HepG2 (cell line): ENCODE measurements around the gene ENDOG. TPM values are rescaled to one million over a fixed set of nuclear protein-coding genes. Genes with fewer than 3 reads are reported as not detected.
A peak's percentile ranks its signal among the peaks of the same experiment; 100 is the strongest.

Experiments
- AGO1 ChIP-seq: fragments of 200-400 bp; formaldehyde crosslinking; IDR thresholded peaks from 2 replicates; pipeline ENCODE4 v1.6.1; 2017; ENCODE audit warnings: mild to moderate bottlenecking, low read depth, low read length, moderate library complexity; ENCODE audit not compliant: poor library complexity, severe bottlenecking
- ARHGAP35 ChIP-seq: sonication (generic); formaldehyde crosslinking; IDR thresholded peaks from 2 replicates; pipeline ENCODE4 v1.9.0; 2022; ENCODE audit warnings: mild to moderate bottlenecking, inconsistent platforms, moderate library complexity, missing genetic modification reagents, borderline replicate concordance
- ARNT2 ChIP-seq: sonication (generic); formaldehyde crosslinking; IDR thresholded peaks from 2 replicates; pipeline ENCODE4 v1.8.0; 2022; ENCODE audit warnings: mild to moderate bottlenecking, low read depth, missing genetic modification reagents, moderate library complexity
- ATF4 ChIP-seq, 2 experiments: fragments of 450-650 bp in 1 of 2; sonication (generic) in 1 of 2; formaldehyde crosslinking; IDR thresholded peaks; 2 replicates each; pipeline versions ENCODE4 v1.5.0 to v1.8.0; 2020 to 2022; ENCODE audit warnings: mild to moderate bottlenecking in 1 of 2, missing genetic modification reagents in 1 of 2
- FOXO1 ChIP-seq: sonication (generic); formaldehyde crosslinking; IDR thresholded peaks from 2 replicates; pipeline ENCODE4 v1.4.0; 2020; ENCODE audit warnings: missing genetic modification reagents
- GATA4 ChIP-seq: sonication (generic); IDR thresholded peaks from 2 replicates; pipeline ENCODE4 v1.6.1; 2016; ENCODE audit warnings: antibody characterized with exemption, low read depth, borderline replicate concordance
- NR0B2 ChIP-seq: sonication (generic); formaldehyde crosslinking; IDR thresholded peaks from 2 replicates; pipeline ENCODE4 v1.4.0; 2020; ENCODE audit warnings: mild to moderate bottlenecking, missing genetic modification reagents
- PITX1 ChIP-seq: sonication (generic); formaldehyde crosslinking; IDR thresholded peaks from 2 replicates; pipeline ENCODE4 v1.5.1; 2020; ENCODE audit warnings: mild to moderate bottlenecking, missing genetic modification reagents
- SAP130 ChIP-seq: IDR thresholded peaks from 2 replicates; pipeline ENCODE4 v1.6.1; 2016; ENCODE audit warnings: low read depth
- SPEN ChIP-seq: sonication (generic); formaldehyde crosslinking; IDR thresholded peaks from 2 replicates; pipeline ENCODE4 v1.5.1; 2020; ENCODE audit warnings: low read depth, mild to moderate bottlenecking, missing genetic modification reagents
- TBL1XR1 ChIP-seq: fragments of 150-350 bp; IDR thresholded peaks from 2 replicates; pipeline ENCODE4 v1.6.1; 2014; ENCODE audit warnings: borderline replicate concordance, low read length; ENCODE audit not compliant: partially characterized antibody
- ZBTB40 ChIP-seq, 2 experiments: fragments of 450-650 bp in 1 of 2; sonication (generic) in 1 of 2; formaldehyde crosslinking in 1 of 2; IDR thresholded peaks; 2 replicates each; pipeline versions ENCODE4 v1.6.1 to v1.8.0; 2016 to 2022; ENCODE audit warnings: antibody characterized with exemption in 1 of 2, mild to moderate bottlenecking in 1 of 2, missing genetic modification reagents in 1 of 2
- ZNF138 ChIP-seq: sonication (generic); formaldehyde crosslinking; IDR thresholded peaks from 2 replicates; pipeline ENCODE4 v1.5.0; 2020; ENCODE audit warnings: mild to moderate bottlenecking, low read depth, missing genetic modification reagents
- ZNF24 ChIP-seq: fragments of 450-650 bp; IDR thresholded peaks from 2 replicates; pipeline ENCODE4 v1.6.1; 2017; ENCODE audit warnings: antibody characterized with exemption, mild to moderate bottlenecking
- ZNF580 ChIP-seq: IDR thresholded peaks from 2 replicates; pipeline ENCODE4 v1.6.1; 2016; ENCODE audit warnings: low read depth, borderline replicate concordance
- ZNF777 ChIP-seq: sonication (generic); formaldehyde crosslinking; IDR thresholded peaks from 2 replicates; pipeline ENCODE4 v1.4.0; 2020; ENCODE audit warnings: missing genetic modification reagents
- ZZZ3 ChIP-seq: sonication (generic); formaldehyde crosslinking; IDR thresholded peaks from 2 replicates; pipeline ENCODE4 v1.4.0; 2020; ENCODE audit warnings: missing genetic modification reagents, mild to moderate bottlenecking, borderline replicate concordance
- polyA plus RNA-seq, 8 experiments: library from polyadenylated mRNA; depleted of rRNA in 3 of 8; stranded (reverse) in 7 of 8; unstranded in 1 of 8; fragments of >200 nt; fragmentation: Illumina TruSeq in 4 of 8; extraction: Trizol in 4 of 8; gene quantifications; 2 replicates each; pipeline versions ENCODE4 v1.2.1 to v1.2.3, GENCODE V29; 2011 to 2016; ENCODE audit warnings: low read depth in 4 of 8, missing spikeins in 1 of 8, mixed read lengths in 1 of 8; ENCODE audit not compliant: insufficient read depth in 1 of 8
- total RNA-seq, 5 experiments: library from RNA; depleted of rRNA; stranded (reverse); fragments of >200 nt; fragmentation: Illumina TruSeq; extraction: Trizol; gene quantifications; 2 replicates each; pipeline ENCODE4 v1.2.3, GENCODE V29; 2016; ENCODE audit warnings: low read depth in 1 of 5

Gene ENDOG
- total and polyA plus RNA-seq, 2 of the 13 experiments (the other 11 are each of a cell fraction or from before 2014, with no cell fraction given), result 26.3 to 28.8 TPM

- TF ChIP-seq ZBTB40 (IDR thresholded peaks at IDR 0.05) (no peak), ZBTB40 (CRISPR knock-in tag; IDR thresholded peaks at IDR 0.05) (peak; percentile 34; the same call in 1 of the 2 replicates), ATF4 (CRISPR knock-in tag; IDR thresholded peaks at IDR 0.05) (0 out of 4 replicates have a peak, but pooled peaks of 1 of the 2 experiments have one; percentile 24), SPEN (CRISPR knock-in tag) (peak; percentile 70), FOXO1 (CRISPR knock-in tag) (no peak), ARHGAP35 (CRISPR knock-in tag) (peak; percentile 88; the same call in 1 of the 2 replicates), PITX1 (CRISPR knock-in tag) (peak; percentile 17; the same call in 1 of the 2 replicates), AGO1 (peak; percentile 66), GATA4 (no peak), SAP130 (CRISPR knock-in tag) (peak; percentile 96), NR0B2 (CRISPR knock-in tag) (0 out of 2 replicates have a peak, but pooled peaks have one; percentile 15), TBL1XR1 (no peak), ZNF580 (CRISPR knock-in tag) (peak; percentile 66; the same call in 1 of the 2 replicates), ZNF24 (no peak), ARNT2 (CRISPR knock-in tag) (peak; percentile 92), ZNF138 (CRISPR knock-in tag) (peak; percentile 86; the same call in 1 of the 2 replicates), ZNF777 (CRISPR knock-in tag) (0 out of 2 replicates have a peak, but pooled peaks have one; percentile 53), ZZZ3 (CRISPR knock-in tag) (0 out of 2 replicates have a peak, but pooled peaks have one; percentile 32)
Measured at GRCh38 chr9:128829477-128830251, 11.4 kb downstream of the ENDOG start, which contains the start of gene SPOUT1 (continued).
